PC-9 (cell line): ENCODE measurements around the gene GLRX3.

Source experiments
- CTCF ChIP-seq: fragments of 200-600 bp; sonication (generic); conservative IDR thresholded peaks from 2 replicates; pipeline ENCODE4 v1.6.1; 2017; ENCODE audit warnings: mixed run types, antibody characterized with exemption, mild to moderate bottlenecking, moderate library complexity
- EZH2 ChIP-seq: fragments of 200-600 bp; sonication (generic); IDR thresholded peaks from 2 replicates; pipeline ENCODE4 v1.8.0; 2017; ENCODE audit warnings: antibody characterized with exemption, low read depth

- no peak for TF ChIP-seq EZH2
- TF ChIP-seq CTCF, result no peak
Observed at GRCh38 chr10:130221456-130222375, 85.5 kb downstream of the GLRX3 start.
